ENCODE data around the gene STN1. TPM values are rescaled to one million over a fixed set of nuclear protein-coding genes. Genes with fewer than 3 reads are reported as not detected.

Gene STN1
- total RNA-seq, 1 donor from 2014 or later: 33.9 TPM

DNA sequence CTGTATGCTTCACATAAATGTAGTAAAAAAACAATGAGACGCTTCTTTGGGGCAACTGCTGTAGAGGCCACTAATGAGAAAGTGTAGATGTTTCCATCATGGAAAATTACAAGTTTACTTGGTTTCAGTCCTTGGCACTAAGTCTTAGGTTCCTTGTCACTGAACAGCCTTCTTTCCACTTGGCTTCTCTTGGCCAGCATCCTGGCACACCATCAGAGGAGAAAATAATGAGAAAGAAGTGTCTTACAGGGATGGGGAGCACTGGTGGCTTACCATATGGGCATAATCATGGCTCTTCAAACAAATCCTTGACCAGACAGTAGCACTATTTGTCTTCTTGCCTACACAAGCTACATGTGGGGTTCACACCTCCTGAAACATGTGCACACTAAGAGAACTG, 40.1 kb downstream of the STN1 start:
- intact Hi-C loops (cut with DNase I): no loop called here
- no peak for DNase-seq (ENCODE audit: low spot score)

DNA sequence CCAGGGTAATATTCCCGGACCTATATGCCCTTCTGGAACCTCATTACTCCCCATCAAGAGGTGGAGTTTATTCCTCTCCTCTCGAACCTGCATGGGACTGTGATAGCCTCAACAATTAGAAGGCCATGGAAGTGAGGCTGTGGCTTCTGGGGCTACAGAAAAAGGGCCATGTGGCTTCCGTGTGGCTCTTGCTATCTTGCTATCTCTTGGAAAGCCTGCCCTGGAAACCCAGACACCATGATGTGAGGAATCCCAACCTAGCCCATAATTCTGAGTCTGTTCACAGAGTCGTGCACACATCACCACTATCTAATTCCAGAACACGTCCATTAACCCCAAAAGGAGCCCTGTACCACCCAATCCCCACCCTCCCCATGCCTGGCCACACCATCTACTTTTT, 41.8 kb downstream of the STN1 start:
- intact Hi-C loops (cut with DNase I): no loop called here
- DNase-seq (ENCODE audit: low spot score): no peak

DNA sequence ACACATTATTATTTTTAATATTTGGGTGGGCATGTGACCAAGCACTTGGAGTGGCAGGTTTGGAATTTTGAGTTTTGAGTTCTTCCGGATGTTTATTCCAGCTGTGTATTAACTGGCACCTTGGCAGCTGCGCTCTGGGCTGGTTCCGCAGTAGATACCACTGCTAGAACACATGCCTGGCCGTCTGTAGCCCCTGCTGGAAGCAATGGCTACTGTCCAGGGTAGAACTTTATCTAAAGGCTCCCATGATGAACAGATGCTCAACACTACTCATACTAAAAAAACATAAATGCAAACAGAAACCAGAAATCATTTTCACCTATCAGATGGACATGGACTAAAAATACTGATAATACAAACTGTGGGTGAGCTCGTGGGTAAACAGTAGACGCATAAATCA, 43.3 kb downstream of the STN1 start:
- intact Hi-C loops (cut with DNase I): no loop called here
- no peak for DNase-seq (ENCODE audit: low spot score)

DNA sequence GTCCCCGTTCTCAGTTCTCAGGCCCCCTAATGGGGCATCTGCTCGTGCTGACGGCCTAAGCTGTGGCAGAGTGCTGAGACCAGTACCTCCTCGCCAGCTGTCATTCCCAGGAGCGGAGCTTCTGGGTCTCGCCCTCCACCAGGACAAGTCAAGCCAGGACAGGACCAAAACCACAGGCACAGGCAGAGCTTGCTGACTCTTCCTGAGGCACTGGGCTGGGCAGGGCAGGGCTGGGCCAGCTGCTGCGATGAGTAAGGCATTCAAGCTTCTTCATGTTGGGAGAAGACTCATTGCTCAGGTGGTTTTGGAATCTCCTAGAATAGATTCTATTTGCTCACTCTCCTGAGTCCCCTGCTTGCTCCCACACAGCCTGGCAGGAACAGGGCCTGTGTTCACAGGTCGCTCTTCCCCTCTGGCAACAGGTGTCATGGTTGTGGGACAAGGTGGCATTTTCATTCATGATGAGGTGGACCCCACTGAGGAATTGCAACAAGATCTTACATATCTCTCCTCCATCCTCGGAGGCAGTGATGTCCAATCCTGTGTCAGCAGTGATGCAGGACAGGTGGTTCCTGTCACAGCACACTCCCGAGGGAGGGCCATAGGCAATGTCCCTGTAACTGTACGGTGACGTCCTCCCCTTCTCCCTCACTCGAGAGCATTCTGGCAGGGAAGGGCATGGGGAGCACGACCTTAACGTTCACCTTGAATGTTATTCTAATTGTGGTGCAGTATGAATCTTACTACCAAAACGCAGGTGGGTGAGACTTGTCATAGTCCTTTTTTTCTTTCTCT, 45.6 kb downstream of the STN1 start:
- DNase-seq (ENCODE audit: low spot score): no peak
- intact Hi-C loops (cut with DNase I): no loop called here

DNA sequence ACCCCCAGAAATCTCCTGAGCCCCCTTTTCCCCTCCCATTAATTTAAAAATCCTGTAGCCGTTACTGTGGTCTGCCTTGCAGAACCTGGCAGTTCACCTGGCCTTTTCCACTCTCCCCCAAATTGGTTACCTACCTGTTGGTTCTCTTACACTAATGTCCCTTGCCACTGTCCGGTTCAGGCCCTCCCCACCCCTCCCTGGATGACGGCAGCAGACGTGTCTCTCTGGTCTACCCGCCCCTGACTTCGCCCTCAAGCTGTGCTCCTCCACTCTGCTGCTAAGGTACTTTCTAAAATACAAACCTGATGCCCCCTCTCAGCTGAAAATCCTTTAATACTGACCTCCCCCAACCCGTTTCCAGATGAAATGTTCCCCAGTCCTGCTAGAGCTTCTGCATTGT, 47.0 kb downstream of the STN1 start:
- DNase-seq (ENCODE audit: low spot score): no peak
- intact Hi-C loops (cut with DNase I): no loop called here

DNA sequence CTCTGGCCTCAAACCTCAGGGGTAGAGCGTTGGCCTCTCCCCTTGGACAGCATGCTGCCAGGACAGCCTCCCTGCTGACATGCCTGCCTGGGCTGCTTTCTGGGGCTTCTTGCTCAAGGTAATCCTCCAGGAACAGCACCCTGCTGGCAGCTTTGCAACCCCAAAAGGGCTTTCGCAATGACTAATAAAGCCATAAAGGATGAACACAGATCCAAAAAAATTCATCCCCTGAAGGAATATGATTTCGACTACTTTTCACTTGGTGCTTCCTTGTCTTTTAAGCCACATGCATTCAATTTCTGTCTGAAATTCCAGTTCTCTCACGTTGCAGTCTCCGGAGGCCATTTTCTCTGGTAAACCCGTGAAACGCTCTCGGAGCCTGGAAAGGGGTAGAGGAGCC, 47.5 kb downstream of the STN1 start:
- intact Hi-C loops (cut with DNase I): no loop called here
- DNase-seq (ENCODE audit: low spot score): no peak

DNA sequence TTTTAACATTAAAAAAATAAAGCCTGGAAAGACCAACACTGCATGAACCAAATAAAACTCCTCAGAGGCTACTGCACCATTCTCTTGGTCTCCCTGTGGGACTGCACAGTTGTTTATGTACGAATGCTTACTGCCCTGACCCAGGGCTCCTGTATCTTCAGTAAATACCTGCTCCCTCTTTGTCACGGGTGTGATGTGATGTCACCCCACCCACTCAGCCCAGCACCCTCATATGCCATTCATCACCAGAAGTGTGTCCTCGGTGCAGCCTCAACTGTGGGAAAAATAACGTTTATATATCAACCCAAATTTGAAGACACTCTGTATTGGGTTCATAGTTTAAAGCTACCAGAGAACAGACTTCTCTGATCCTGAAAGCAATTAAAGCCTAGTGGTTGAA, 48.6 kb downstream of the STN1 start:
- intact Hi-C loops (cut with DNase I): no loop called here
- DNase-seq (ENCODE audit: low spot score): no peak

DNA sequence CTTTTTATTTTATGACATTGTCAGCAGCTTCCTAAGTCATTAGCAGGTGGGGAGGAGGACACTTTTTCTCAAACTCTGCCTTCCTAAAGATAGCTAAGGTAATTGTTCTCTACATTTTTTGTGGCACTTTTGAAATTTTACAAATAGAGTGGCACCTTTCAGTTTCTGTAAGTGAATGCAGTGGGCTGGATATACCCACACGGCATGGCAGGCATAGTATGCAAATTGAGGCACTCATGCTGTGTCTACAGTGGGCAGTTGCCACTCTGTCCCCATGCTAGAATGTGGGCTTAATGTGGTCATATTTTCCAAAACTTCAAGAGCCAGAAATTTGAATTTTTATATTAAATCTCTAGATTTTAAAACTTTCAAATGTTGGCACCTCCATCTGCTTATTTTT, 49.8 kb downstream of the STN1 start:
- DNase-seq (ENCODE audit: low spot score): no peak
- intact Hi-C loops (cut with DNase I): no loop called here

DNA sequence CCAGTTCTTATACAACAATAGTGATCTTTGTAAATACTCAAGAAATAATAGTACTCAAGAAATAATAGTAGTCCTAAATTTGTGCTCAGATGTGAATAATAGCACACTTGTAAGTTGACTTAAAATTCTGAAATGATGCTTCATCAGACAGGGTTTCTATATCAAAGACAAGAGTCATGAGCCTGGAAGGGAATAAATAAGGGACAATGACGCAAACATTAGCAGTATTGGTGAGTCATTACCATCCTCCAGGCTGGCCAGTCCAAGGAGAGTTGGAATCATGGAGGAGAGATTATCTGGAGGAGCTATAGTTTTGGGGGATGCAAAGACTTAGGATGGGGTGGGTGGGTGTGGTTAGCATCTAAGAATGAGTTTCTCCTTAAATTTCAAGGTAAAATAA, 56.5 kb downstream of the STN1 start:
- DNase-seq (ENCODE audit: low spot score): no peak
- intact Hi-C loops (cut with DNase I): no loop called here

DNA sequence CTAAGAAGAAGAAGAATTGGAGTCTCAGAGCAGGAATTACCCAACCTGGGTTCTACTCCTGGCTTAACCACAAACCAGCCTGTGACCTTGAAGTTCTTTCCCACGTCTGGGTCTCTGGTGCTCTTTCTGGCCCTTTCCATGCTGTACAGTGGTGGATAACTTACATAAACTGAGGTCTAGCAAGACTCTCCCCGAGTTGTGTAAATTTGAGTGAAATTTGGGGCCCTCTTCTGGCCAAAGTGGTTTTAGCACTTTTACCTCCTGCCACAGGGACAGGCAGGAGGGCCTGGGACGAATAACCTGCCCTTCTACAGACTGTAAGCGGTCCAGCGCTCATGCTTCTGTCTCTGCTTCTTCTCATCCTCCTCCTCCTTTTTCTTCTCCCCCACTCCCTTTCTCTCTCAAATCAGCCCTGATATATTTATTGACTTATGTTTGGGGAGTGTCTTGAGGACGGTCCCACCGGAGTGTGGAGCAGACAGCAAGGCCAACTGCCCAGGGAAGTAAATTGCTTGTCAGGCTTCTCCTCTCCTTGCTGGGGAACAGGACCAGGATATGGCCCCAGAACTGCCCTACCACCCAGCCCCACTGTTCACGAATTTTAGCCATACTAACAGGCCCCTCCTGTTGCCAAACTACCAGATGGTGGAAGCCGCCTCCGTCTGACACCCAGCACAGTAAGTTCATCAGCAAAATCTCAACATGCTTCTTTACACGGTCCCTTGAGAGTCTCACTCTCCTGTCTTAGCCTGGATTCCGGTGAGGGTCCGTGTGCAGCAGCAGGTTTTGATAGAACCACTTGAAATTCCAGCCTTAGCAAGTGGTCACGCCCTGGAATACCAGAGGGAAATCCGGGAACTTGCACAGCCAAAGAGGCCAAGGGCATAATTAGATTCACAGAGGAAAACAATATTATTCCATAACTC, 58.6 kb downstream of the STN1 start:
- no peak for DNase-seq (ENCODE audit: low spot score)
- intact Hi-C loops (cut with DNase I): loop anchor here (1.0 kb wide), 1 partner anchor 146 kb away; no protein-coding TSS in a partner anchor

DNA sequence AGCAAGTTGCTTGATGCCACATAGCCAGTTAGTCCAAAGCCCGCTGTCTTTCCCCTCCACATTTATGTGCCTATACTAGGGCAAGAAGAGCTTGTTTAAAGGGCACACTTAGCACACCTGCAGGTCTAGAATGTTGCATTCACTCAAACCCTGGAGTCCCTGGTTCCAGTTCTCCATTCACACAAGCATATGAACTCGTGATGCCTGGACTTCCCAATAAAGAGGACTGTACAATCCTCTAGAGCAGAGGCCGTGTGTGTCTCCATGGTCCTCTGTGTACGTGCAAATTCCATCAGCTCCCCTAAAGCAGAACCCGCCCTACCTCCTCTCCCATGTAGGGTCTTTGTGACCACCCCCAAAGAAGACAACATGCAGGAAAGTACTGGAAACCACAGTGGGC, 59.6 kb downstream of the STN1 start:
- DNase-seq (ENCODE audit: low spot score): no peak
- intact Hi-C loops (cut with DNase I): no loop called here

DNA sequence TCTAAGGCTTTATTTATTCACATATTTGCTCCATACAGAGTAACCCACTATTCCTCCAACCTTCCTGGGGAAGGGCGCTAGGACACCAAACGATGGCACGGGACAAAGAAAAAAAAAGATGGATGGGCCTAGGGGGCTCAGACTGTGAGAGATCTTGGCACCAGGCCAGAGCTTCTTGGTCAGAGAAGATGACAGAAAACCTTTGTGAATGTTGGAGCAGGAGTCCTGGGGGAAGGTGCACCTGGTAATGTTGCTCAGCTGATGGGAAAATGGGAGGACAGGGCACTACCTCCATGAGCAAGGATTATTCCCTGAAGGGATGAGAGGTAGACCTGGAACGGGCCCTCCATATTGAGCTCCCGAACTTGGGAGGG, 61.2 kb downstream of the STN1 start:
- DNase-seq (ENCODE audit: low spot score): no peak
- intact Hi-C loops (cut with DNase I): no loop called here

DNA sequence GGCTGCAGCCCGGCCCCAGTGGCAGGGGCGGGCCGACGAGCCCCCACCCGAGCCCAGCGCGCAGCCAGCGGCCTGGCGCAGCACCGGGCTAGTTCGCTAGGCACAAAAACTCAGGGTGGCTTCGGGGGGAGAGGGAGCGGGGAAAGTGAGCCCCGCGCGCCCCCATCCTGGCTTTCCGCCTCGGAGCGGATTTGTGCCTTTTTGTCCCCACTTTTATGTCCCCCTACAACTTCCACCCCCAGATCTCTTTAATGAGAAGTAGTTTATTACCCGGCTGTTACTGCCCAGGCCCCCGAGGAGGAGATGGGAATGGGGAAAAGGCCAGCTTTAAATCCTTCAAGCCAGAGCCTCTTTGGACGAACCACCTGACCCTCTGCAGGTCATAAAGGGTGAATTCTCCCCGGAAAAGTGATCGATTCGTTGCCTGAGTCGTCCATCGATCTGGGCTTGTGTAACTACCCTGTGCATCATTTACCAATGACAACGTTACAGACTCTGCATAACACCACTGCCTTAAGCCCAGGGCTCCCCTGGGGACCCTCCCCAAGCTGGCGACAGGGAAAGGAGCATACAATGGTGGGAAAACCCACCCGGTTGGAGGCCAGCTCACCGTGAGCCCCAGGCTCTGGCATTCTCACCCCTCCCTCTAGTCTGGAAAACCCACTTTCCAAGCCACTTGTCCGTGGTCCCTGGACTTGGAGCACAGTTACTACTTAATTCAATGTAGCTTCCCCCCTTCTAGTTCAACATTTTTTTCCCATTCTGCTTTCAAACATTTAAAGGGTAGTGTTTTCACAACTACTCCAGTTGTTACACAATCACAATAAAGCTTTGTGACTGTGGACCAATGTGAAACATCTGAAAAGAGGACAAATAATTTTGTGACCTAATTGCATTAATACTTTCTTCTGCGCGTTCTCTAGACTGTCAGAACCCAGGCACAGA, 61.9 kb downstream of the STN1 start:
- intact Hi-C loops (cut with DNase I): no loop called here
- DNase-seq (ENCODE audit: low spot score): no peak

DNA sequence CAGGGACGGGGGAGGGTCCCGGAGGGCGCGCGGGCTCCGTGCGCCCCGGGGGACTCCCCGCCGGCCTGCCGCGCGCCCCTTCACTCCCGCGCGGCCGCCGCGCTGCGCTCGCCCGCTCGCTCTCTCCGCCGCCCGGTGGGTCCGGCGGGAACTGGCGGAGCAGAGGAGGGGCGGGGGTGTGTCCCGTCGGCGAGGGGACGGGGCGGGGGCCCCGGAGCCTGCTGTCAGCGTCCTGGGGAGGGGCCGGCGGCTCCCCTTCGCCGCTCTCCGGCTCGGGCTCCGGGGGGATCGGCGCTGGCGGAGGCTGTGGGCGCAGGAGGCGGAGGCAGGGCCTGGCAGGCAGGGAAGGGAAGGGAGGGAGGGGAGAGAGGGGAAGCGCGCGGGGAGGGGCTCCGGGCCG, 62.6 kb downstream of the STN1 start, which contains the start of gene SH3PXD2A:
Gene SH3PXD2A, minus strand, starts transcription at position 153 of the 400 bp plus-strand sequence. CDS start 310 bp downstream, outside the sequence.
- intact Hi-C loops (cut with DNase I): no loop called here
- DNase-seq (ENCODE audit: low spot score): no peak

DNA sequence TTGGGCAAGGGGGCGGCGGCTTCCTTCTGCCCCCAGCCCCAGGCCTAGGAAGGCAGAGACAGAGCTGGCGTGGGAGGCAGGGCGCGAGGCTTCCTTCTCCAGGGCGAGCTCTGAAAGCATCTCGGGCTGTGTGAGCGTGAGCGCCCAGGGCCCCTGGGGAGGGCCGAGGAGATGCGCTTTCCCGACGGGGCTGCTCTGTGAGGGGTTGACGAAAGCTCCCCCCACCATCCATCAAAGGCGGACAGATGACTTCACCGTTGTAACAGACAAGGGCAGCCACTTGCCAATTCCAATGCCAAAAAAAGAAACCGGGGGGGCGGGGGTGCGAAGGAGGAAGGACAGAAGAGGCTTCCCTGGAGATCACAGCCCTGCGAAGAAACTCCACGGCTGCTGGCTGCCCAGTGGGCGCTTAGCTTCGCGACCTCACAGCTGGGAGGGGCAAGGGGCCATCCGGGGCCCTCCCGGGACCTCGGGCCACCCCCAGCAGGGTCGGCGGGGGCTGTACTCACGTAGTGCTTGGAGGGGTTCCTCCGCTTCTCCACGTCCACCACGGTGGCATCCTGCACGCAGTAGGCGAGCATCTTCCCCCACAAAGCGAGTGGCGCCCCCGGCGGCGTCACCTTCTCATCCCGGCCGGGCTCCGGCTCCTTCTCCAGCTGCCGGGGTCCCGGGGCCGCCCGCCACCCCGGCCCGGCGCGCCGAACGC, 63.1 kb downstream of the STN1 start:
- intact Hi-C loops (cut with DNase I): loop anchor here (5.0 kb wide), 3 partner anchors 38 to 98 kb away; no protein-coding TSS in a partner anchor
- DNase-seq (ENCODE audit: low spot score): peak; percentile 80

DNA sequence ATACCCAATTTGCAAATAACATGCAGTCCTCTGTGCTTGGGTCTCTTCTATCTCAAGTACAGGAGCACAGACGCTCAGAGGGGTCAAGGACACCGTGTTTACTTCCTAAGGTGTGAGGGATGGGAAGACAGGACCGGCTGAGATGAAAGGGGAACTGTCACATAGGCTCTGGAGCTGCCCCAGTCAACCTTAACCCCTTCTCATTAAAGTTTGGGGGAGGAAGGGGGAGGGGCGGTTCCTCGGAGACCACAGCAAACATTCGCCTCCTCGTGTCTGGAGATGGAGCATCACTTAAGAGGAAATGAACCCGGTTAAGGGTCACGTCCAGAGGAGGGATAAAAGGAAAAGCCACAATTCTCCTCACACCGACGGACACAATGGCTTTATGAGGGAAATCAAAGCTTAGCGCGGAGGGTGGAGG, 63.7 kb downstream of the STN1 start:
- DNase-seq (ENCODE audit: low spot score): no peak
- intact Hi-C loops (cut with DNase I): loop anchor here (5.0 kb wide), 3 partner anchors 37 to 97 kb away; no protein-coding TSS in a partner anchor

DNA sequence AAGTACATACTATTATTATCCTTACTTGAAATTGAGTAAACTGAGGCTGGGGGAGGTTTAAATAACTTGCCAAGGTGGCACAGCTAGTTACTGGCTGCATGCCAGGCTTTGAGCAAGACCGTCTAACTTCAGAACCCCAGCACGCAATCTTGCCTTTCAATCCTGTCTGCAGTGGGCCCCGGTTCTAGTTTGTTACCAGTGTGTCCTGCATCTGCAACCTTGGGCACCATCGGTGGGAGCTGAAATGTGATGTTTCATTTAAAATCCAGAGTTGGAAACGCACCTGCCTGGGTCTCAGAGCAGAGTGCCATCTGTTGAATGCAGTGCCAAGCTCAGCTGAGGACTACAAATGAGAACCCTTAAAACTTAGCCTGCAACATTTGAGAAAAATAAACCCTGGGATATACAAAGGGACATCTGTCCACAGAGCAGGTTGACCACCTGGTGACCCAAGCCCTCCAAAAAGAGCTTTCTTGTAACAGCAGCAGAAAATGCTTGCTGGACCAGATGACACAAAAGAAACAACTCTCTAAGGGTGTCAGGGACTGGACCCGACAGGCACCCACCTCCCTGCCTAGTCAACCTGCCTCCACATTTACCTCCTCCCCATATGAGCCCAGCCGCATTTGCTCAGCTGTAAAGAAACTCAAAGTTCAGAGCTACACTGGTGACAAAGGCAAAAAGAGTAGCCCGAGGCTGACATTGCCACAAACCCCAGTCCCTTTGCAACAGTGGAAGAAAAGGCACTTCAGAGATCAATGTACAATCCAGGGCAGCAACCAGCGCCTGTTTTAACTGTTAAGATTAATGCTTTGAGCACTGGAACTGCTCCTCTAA, 64.3 kb downstream of the STN1 start:
- intact Hi-C loops (cut with DNase I): loop anchor here (5.0 kb wide), 3 partner anchors 36 to 96 kb away; no protein-coding TSS in a partner anchor
- DNase-seq (ENCODE audit: low spot score): no peak

DNA sequence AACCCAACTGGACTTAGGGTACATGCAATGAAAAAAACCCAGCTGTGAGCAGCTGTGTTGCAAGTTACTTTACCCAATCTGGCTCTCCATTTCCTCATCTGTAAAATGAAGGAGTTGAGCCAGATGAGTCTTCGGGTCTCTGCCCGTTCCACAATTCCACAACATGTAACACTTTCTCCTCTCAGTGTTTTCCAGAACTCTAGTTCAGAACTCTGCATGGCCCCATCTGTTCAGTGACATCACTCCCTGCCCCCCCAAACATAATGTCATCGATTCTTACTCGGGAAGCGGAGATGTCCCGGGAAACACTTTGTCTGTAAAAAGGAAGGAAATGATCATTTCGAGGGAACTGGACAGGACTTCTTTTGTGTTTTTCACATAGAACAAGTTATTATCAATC, 65.1 kb downstream of the STN1 start:
- DNase-seq (ENCODE audit: low spot score): no peak
- intact Hi-C loops (cut with DNase I): loop anchor here (5.0 kb wide), 3 partner anchors 36 to 96 kb away; no protein-coding TSS in a partner anchor
